NCI-H2081 treated with DMSO at 0.1 percent for 48 hours (cell line): ENCODE measurements around the gene VEPH1.
"Not testable (repeated sequence)": the region's sequence is repeated elsewhere in the genome, so short reads cannot be mapped to it uniquely, and the experiment has no call there.

ENCODE experiments used
- DNase-seq: peaks from one replicate; lab custom pipeline; 2025; lab: John Stamatoyannopoulos, UW

The VEPH1 gene

DNA sequence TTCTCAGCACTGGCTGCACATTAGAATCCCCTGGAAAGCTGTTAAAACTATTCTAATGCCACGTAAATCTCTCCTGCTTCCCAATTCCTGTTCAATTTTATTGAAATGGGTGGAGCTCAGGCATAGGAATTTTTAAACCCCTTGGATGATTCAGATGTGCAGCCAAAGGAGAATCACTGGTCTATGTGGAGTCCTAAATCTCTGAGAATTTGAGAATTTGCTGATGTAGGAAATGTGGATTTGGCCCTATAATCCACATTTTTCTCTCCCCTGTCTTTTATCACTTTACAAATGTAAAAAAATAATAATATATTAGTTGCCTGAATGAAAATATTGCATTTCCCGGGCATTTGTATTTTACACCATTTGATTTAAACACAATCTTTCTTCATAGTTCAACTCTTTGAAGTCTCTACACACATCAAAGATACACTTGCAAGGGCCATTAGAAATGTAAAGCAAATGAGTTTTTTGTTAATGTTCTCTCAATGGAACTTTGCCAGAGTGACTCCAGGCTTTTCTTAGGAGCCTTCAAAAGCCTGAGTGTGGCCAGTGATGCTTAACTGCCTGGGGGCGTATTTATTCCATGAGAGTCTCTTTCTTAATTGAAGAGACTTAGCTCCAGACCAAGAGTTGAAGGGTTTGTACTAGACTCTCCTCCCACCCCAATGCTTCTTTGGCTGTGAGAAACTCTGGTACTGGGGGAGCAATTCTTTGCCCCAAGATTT, 115.3 kb downstream of the VEPH1 start:
- no peak for DNase-seq

DNA sequence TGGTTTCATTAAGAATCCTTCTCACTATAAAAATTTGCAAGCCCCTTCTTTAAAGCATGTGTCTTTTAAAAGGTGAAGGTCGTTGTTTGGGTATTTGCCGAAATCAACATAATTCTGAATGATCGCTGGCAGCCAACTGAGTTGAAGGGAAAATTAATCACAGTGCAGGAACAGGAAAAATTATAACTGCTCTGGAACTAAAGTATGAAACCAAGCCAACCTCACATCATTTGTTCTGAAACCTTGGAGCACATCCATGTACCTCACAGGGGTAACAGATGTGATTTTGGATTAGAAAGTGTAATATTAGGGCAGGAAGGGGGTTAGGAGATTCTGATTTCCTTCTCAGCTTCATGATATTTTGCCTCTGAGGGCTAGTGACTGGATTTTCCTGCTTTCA, 118.7 kb downstream of the VEPH1 start:
- no peak for DNase-seq

DNA sequence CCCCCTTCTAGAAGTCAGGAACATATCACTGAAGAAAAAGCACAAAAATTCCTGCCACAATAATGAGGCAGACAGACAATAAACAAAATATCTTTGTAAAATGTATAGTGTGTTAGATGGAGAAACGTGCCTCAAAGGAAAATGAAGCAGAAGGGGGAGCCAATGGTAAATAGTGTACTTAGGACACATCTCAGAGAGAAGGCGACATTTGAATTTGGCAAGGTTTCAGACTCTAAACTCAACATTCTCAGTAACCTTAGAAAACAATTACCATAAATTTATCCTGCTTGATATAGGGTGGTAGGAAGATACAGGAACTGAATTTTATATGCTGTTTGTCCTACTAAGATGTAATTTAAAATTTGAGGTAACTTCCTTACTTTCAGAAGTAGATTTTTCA, 119.2 kb downstream of the VEPH1 start:
- no peak for DNase-seq

DNA sequence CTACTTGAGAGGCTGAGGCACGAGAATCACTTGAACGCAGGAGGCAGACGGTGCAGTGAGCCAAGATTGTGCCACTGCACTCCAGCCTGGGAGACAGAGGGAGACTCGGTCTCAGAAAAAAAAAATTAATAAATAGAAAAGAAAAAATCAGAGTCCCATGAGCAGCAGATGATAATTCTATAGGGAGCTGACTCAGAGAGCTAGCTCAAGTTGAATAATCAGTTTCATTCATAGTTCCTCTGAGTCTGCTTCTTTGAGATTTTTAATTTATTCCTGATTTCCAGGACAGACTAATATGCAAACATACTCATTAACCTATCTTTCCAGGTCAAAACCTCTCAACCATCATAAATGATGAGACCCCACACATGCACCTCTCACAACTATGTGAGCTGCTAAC, 121.6 kb downstream of the VEPH1 start:
- no peak for DNase-seq

DNA sequence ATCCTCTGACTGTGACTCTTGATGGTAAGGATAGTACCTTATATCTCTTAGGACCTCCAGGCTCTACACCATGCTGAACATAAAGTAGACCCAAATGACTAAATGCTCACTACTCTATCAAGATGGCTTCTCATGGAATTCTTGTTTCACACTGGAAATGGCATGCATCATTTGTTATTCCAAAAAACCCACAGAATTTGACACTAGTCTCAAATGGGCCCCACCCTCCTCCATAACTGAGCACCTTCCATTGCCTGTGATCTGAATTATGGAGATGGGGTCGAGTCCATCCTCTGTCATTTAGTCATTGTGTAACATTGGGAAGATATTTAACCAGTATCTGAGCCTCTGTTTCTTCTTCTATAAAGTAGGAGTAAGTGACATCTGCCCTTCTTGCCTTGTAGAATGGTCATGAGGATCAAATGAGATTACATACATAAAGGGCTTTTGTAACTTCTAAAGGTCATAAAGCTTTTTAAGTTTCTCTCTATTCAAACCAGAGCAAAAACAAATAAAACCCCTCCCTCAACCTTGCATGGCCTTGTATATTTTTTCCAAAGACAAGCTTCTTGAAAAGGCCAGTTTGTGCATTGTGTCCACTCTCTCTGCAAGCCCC, 123.6 kb downstream of the VEPH1 start:
- DNase-seq: no peak

DNA sequence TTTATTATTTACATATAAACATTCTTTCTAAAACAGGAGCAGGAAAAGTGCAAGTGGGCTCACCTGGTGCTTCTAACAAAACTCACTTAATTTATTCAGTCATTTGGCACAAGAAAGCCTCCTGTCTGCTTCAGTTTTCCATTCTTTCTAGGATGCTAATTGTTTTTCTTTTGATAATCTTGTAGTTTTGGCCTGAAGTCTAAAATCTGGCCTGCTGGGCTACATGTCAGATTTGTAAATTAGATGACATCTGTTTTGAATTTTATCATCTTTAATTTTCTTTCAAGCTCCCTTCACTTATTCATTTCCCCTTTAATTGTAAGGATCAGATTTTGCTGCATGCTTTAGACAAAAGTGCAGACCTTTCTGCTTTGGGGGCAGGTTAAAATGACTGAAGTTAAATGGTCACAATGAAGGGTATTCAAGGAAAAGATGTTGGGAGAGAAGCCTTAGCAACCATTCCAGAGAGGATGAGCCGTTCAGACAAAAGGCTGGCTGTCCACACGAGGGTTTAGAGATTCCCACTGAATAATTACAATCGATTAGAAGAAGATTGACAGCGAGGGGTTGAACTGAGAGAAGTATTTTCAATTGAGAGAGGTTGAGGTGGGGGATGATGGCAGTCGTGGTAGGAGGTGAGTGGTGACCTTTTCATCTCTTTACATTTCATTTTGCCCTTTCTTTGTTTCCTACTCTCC, 126.5 kb downstream of the VEPH1 start:
- no peak for DNase-seq

DNA sequence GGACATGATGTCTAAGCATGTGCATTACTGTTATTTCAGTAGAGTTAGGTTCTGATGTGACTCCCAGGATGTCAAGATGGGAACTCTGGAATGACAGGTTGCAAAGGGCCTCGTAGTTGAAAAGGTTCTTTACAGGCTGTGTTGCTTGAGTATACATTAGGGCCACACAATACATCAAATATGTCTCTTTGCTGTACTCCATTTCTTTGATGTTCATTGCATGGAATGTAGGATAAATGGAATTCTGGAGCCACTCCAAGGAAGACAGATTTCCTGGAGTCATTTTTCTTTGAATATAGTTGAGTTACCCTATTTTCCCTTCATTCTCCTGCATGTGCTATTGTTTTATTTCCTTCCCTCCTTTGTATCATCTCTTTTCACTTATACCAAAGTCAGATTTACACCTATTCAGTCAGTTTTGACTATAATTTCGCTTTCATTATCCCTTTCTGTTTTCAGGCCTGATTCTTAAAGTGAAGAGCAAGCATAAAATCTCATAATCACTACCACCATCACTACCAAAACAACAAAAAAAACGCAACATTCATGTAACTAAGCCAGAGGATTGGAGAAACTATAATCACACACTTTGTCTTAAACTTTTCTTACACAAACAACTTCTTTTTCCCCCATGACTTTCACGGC, 127.8 kb downstream of the VEPH1 start:
- DNase-seq: no peak

DNA sequence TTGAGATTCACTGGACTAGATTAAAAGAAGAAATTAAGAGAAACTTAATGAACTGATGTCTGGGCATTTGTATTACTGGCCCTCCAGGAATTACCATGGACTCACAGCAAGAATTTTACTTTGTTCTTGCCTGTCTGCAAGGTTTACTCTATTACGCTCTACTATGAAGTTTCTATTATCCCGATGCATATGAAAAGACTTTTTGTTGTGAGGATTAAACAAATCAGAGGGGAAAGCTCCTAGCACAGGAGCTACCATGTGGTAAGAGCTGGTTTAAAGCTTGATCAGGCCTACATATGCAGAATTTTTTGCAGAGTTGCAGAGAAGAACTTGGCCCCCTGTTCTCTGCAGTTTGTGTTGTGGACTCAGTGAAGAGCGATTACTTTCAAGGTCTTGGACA, 128.3 kb downstream of the VEPH1 start:
- no peak for DNase-seq

DNA sequence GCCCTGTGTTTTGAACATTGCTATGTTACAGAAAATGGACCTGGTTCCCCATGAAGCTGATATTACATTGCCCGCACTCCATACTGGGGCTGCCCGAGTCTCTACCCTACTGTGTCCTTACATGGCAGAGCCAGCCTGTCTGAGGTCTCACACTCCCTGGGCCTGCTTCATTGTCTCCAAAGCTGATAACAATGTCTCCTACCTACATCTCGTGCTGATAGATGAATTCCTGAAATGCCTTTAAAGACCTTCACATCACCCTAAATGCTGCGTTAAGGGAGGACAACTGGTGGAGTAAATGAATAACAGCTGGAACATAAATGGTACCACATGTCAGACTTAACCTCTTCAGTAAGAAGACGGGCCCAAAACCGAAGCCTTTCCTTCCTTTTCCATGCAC, 129.4 kb downstream of the VEPH1 start:
- no peak for DNase-seq

DNA sequence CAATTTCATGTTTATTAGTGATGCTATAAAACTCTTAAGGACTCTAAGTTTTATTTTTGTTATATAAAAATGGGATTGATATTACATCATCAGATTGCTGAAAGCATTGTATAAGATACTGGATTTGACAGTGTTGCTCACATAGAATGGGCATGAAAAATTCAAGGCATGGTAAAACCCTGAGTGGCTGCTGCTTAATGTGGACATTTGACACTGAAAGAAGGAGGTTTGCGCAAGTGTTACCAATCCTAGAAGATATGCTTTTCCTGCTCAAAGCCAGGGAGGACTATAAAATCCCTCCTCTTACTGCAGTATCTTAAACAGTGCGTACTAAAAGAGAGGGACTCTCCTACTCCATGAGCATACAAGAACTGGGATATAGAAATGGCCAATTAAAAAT, 132.3 kb downstream of the VEPH1 start:
- no peak for DNase-seq

DNA sequence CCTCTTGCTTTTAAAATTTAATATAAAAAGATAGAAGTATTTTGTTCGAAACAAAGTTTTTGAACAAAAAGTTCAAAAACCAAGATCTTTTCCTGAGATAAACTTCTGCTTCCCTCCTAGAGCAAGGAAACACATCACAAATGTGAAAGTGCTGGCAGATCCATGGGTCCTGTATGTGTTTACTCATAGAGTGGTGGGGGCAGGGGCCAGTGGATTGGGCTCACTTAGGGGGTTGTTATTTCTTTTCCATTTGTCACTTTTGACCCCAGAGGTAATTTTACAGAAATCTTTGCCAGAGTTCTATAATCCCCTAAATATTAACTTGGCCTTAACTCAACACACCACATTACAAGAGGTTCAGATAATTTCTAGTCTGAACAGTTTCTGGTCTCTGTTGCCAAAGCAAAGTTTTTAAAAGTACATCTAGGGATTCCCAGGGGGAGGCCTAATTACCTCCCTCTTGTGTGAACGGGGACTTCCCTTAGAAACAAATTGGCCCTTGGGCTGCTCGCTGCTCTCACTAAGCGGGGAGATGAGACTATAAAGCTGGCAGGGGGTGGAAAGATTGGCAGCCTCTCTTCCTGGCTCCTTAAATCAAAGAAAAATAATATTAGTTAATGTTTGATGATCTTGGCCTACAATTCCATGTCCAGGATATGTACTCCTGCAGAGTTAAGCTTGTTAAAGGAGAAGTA, 133.3 kb downstream of the VEPH1 start:
- peak; percentile 8 for DNase-seq

DNA sequence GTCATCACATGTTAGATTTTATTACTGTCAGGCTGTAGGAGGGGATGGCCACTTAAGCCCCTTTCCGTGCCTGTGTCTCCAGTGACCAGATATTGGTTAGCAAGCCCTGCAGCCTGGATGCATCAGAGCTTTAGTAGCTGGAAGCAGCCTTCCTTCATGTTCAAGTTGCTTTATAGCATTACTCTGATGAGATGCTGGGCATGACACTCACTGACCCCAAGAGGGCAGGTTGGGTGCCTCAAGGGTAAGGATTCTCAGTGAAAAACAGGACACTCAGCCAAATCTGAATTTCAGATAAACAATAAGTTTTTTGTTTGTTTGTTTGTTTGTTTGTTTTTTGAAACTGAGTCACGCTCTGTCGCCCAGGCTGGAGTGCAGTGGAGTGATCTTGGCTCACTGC, 135.0 kb downstream of the VEPH1 start:
- no peak for DNase-seq

DNA sequence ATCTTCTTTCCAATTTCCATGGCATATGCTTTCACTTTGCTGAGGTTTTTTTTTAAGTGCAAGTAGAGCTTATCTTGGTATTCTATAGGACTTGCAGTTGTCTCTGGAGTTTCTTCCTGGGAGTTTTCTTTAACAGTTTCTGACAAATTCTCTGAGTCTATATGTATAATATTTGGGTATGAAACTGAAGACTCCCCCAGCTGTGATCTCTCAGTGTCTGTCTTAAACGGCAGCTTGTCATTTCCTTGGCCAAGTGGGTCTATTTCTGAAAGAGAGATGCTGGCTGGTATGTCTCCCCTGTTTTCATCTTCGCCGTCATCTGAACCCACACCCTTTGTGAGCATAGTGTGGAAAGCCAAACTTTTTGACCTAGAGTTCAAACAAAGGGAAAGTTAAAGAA, 139.8 kb downstream of the VEPH1 start:
- no peak for DNase-seq

DNA sequence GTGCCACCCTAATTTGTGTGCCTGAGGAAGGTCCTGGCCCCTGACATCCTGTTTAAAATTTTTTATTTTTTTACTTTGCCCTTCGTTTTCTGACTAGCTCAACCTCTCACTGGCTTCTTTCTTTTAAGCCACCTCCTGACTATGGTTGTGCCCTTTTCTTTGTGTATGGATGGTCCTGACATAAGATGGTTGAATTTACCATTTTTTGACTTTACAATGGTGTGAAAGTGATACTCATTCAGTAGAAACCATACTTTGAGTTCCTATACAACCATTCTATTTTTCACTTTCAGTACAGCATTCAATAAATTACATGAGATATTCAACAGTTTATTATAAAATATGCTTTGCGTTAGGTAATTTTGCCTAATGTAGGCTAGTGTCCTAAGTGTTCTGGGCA, 140.9 kb downstream of the VEPH1 start:
- no peak for DNase-seq

DNA sequence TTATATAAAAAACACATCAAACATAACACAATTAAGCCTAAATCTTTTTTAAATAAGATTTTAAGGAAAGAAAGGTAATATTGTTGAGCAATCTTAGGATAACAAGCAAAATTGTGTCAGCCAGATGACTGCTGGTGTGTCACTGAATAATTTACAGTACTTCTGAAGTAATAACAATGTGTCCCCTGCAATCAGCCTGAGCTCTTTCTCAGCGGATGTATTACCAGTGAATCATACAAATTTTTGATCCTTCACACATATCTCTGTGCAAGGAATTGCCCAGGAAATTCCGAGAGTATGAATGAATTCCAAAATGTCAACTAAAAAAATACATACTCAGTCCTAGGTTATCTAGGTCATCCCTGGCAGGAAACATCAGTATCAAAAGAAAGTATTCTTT, 143.2 kb downstream of the VEPH1 start:
- no peak for DNase-seq

DNA sequence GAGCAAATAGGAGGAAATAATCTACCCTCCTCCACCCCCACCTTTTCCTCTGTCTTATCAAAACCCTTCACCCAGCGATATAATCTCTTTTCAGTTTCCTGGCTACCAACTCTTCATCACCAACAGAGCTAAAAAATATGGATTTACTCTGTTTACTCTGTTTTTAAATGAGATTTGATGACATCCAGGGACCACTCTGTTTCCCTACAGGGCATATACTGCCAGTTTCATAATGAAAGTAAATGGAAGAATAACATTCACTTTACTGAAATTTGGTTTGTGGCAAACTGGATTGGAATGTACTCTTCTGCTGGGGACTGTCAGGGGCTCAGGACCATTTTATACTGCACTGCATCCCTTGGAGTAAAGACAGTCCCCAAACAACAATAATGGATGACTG, 146.7 kb downstream of the VEPH1 start:
- DNase-seq: no peak

DNA sequence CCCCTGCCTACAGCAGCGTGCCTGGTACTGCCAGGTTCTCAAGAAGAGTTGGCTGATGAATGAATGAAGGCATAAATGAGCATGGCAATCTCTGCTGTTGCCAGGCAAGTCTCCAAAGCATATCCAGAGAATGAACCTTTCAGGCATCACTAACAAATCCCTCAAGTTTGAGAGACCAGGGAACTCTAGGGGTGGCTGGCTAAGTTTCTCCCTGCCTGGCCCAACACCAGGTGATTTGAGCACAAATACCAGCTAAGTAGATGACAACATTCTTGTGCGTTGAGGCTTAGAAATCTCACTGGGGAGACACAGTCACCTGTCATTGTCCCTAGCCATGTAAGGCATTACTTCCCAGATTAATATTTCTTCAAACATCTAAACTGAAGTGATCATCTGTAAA, 147.9 kb downstream of the VEPH1 start:
- no peak for DNase-seq

DNA sequence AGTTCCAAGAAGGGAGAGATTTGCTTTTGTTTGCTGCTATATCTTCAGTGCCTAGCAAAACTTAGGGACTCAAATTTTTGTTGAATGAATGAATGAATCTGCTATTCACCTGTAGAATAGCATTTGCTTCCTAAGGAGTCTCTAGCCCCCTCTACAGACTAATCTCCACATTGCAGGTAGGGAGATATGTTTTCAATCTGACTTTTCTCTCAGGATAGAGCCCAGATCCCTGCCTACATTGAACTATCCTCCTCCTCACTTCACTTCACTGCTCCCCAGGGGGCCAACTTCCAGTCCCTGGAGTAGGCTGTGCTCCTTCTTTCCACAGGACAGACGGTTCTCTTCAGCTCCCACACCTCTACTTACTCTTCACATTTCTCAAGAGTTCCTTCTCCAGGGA, 148.5 kb downstream of the VEPH1 start:
- DNase-seq: no peak

DNA sequence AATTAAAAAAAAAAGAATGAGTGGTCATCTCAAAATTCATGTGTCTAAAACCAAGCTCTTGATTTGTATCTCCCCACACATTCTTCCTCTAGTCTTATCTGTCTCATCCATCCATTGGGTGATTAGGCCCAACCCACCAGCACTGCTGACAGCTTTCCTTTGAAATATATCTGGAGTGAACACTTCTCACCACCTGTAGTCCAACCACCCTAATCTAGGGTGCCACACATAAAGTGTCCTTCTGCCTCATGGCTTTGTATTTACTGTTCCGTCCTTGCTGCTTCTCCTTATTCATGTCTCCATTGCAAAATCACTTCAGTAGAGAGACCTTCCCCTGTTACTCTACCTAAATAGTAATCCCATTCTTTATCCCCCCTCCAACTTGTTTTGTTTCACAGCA, 149.0 kb downstream of the VEPH1 start:
- no peak for DNase-seq

DNA sequence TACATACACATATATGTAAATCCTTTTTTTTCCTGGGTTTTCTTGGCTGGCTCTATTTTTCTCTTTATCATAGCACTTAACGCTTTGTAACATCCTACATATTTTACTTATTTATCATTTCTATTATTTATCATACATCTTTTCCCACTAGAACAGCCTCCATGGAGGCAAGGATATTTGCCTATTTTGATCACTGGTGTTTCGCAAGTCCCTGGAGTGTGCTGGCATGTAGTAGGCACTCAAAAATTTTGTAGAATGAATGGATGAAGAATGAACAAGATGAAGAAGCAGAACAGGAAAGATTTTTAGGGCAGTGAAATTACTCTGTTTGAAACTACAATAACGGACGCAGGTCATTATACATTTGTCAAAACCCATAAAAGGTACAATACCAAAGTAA, 149.6 kb downstream of the VEPH1 start:
- DNase-seq: no peak

DNA sequence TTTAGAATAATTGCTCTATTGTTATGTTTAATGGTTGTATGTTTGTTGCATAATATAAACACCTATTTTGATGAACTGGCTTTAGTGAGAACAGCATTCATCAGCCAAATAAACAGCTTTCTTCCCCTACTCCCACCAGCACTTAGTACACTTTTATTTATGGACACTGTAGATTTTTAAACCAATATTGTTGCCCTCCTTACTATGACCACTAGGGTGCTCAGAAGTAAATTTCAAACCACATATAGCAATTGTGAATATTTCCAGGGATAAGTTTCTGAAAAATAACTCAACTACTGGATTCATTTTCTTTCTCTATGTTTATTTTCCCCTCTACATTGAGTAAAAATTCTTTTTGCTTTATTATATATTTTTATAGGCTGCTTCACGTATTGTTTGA, 151.2 kb downstream of the VEPH1 start:
- DNase-seq: no peak

DNA sequence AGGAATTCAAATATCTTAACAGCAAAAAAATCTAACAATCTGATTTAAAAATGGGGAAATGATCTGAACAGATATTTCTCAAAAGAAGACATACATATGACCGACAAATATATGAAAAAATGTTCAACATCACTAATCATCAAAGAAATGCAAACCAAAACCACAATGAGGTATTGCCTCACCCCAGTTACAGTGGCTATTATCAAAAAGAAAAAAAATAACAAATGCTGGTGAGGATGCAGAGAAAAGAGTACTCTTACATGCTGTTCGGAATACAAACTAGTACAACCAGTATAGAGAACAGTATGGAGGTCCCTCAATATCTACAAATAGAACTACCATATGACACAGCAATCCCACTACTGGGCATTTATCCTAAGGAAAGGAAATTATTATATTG, 152.6 kb downstream of the VEPH1 start:
- DNase-seq: not testable (repeated sequence)
